Measurements from ENCODE around the gene CLIC5.

DNA sequence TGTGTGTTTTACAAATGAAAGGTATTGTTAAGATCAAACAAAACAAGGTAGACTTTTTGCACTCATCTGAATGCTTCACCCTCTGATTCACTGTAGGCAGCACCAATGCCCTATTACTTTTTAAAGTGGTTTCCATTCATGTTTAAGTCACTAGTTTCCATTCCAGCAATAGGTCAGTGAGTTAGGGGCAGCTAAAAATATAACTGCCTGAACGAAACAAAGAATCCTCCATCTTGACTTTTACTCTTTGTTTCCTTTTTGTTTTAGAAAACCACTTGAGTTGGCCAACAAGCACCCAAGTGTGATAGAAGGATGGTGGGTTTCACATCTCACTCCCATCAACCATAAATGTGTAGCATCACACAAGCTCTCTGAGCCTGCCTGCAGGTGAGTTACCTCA lies 25.5 kb downstream of the CLIC5 start:
- TF ChIP-seq POLR2A (IDR thresholded peaks at IDR 0.05; ENCODE audit: low read length) (no peak), GATA1 (IDR thresholded peaks at IDR 0.05; ENCODE audit: low read depth, low read length) (no peak)
